GM21360 (cell line): ENCODE results near the gene PFKL.
"Not testable (repeated sequence)": the region's sequence is repeated elsewhere in the genome, so short reads cannot be mapped to it uniquely, and the experiment has no call there.

Experiments used
- ATAC-seq: cut with Tn5 transposase; IDR thresholded peaks from one replicate; pipeline ENCODE4 v1.9.1; 2021; ENCODE audit warnings: mild to moderate bottlenecking, moderate library complexity; ENCODE audit not compliant: unreplicated experiment

Gene PFKL

GRCh38 chr21:44354775-44355771, 55.2 kb downstream of the PFKL start:
- ATAC-seq, result no peak

GRCh38 chr21:44356160-44356559, 56.3 kb downstream of the PFKL start:
- no peak for ATAC-seq

DNA sequence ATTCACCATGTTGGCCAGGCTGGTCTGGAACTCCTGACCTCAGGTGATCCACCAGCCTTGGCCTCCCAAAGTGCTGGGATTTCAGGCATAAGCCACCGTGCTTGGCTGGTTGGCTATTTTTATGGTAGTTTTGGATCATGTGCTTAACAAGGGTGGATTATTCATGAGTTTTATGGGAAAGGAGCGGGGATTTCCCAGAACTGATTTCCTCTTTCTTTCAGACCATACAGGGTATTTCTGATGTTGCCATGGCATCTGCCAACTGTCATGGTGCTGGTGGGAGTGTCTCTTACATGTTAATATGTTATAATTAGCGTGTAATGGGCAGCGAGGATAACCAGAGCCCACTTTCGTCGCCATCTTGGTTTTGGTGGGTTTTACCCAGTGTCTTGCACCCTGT, 56.8 kb downstream of the PFKL start:
- ATAC-seq, result no peak

DNA sequence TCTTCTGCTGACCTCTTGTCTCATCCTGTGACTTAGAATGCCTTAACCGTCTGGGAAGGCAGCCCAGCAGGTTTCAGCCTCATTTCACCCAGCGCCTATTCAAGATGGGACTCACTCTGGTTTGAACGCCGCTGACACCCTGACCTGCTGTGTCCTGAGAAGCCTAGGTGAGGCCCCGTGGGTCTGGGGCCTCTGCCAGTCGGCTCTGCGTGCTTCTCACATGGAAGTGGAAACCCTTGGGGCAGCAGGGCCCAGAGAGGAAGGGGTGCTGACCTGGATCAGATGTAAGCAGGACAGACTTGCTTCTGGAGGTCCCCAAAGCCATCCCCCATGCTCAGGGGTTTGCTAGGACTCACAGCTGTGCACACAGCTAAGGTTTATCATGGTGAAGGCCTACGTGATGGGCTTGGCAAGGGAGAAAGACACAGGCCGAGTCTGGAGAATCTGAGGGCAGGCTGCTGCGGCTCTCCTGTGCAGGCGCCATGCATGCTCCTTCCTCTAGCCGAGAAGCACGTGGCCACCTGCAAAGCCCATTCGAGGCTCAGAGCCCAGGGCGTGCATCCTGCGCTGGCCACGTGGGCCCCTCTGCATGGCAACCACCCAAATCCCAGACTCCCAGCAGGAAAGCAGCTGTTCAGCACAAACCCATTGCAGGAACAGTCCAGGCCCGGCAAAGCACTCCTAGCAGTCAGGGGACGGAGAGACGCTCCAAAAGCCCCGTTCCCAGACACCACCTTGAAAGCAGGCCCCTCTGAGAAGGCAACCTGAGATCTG, 57.4 kb downstream of the PFKL start:
- ATAC-seq, result no peak

DNA sequence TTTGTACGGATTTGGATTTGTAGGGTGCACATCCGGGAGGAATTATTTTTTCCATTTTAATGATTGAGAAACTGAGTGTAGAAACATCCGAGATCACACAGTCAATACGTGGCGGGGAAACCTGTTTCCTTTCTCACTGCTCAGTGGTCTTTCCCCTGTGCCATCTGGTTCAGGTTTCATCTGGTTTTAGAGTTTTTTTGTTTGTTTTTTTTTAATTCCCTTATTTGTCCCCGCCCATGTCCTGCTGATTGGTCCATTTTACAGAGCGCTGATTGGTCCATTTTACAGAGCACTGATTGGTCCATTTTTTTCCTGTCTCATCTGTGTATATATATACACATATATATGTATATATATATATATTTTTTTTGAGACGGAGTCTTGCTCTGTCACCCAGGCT, 59.5 kb downstream of the PFKL start:
- no peak for ATAC-seq

GRCh38 chr21:44360159-44360558, 60.3 kb downstream of the PFKL start:
- ATAC-seq, result no peak

GRCh38 chr21:44361903-44362302, 62.0 kb downstream of the PFKL start:
- not testable (repeated sequence) for ATAC-seq

- ATAC-seq, result no peak
Measured at GRCh38 chr21:44363278-44363677, 63.4 kb downstream of the PFKL start.

DNA sequence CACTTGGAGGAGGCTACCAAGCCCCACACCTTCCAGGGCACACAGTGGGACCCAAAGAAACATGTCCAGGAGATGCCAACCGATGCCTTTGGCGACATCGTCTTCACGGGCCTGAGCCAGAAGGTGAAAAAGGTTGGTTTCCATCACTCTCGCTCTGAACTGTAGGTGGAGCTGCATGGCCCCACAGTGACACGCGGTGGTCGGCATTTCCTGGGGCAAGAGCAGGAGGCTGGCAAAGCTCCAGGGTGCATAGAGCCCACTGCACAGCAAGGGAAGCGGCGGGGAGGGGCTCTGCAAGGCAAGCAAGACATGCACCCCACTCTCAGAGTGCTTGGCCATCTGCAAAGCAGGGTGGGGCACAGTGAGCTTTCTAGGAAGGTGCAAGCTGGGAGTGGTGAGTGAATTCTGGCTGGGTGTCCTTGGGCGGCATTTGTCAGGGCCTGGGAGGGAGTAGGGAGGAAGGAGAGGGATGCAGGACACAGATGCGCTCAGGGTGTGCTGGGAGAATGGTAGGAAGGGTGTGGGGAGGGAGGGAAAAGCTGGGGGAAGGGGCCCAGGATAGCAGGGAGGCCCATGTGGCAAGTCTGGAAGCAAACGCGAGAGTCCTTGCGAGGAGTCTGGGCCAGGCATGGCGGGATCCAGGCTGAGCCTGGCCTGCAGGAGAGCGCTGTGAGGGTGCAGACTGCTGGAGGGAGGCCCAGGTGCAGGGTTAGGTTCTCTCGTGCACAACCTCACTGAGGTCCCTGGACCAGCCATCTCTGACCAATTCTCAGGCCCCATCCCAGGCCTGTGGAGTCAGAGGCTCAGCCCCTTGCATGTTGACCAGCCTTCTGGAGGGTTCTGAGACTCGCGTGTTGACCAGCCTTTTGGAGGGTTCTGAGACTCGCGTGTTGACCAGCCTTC, 64.5 kb downstream of the PFKL start:
- ATAC-seq, result no peak

DNA sequence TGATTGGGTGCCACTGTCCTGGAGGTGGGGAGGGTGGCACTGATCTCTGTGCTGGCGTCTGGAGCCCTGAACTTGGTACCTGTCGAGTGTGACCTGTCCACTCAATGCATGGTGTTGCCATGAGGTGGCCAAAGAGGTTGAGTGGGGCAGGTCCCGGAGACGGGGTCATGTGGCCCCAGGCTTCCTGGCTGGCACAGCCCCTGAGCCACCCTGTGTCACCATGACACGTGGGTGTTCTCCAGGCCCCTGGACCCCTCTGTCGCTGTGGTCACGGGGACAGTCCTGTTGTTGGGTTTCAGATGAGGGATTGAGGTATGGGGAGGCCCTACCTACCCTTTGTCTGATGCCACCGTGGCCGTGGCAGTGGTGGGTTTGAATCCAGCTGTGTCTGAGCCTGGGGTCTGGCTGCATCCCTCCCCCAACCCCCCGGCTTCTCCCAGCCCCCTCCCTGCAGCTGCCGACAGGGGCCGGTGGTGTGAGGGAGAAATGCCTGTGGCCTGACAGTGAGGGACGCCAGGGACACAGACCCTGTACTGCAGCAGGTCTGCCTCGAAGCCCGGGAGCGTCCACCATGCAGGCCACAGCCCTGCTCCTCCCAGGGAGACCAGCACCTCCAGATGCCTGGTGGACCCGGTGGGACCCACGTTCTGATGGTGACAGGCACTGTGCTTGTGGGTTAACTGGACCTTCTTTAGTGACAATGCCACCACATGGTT, 65.6 kb downstream of the PFKL start:
- ATAC-seq, result no peak

DNA sequence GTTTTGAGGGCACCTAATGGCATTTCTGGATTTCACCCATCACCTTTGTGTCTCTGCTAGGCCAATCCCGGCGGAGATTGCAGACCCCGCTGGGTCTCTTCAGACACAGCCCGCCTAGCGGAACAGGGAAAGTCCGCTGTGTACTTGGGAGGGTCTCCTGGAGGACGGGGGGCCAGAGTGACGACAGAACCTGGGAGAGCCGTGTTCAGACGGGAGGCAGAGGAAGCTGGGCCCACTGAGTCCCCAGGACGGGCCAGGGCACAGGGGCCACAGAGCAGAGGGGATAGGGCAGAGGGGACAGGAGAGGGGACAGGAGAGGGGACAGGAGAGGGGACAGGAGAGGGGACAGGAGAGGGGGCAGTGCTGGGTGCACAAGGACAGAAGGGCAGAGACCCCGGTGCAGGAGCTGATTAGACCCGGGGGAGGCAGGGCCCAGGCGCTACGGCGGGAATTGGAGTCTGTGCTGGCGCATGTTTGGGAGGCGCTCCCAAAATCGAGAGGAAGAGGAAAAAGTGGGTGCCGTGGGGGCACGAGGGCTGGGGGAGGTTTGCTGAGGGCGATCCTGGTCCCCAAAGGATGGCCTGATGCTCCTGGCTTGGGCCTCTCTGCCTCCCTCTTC, 66.2 kb downstream of the PFKL start:
- ATAC-seq, result no peak

- ATAC-seq, result no peak
Measured at GRCh38 chr21:44366586-44367211, 66.8 kb downstream of the PFKL start.

DNA sequence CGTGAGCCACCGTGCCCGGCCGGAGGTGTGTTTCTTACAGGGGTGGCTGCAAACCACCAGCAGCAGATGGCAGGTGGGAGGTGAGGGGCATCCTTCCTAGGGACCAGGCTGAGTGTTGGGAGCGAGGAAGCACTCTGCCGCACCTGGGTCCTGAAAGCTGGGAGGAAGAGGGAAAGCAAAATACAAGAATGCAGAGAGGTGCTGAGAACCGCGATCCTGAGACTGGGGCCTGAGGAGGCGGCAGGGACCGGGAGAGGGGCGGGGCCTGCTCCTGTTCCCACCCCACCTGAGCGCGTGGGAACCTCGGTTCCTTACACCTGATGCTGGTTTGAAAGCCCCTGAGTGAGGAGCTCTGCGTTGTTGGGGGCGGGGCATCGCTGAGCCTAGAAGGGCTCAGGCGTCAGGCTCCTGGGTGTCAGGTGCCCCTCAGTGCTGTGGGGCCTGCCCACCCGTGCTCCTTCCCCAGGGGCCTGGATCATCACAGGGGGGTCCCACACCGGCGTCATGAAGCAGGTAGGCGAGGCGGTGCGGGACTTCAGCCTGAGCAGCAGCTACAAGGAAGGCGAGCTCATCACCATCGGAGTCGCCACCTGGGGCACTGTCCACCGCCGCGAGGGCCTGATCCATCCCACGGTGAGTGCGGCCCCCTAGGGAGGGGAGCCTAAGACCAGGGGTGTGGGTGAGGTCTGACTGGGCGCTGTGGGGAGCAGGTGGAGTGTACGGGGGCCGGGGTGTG, 69.0 kb downstream of the PFKL start:
- no peak for ATAC-seq

GRCh38 chr21:44370027-44370735, 70.3 kb downstream of the PFKL start:
- no peak for ATAC-seq

GRCh38 chr21:44370786-44371410, 71.0 kb downstream of the PFKL start:
- ATAC-seq, result no peak

- no peak for ATAC-seq
Measured at GRCh38 chr21:44371596-44371995, 71.7 kb downstream of the PFKL start.

DNA sequence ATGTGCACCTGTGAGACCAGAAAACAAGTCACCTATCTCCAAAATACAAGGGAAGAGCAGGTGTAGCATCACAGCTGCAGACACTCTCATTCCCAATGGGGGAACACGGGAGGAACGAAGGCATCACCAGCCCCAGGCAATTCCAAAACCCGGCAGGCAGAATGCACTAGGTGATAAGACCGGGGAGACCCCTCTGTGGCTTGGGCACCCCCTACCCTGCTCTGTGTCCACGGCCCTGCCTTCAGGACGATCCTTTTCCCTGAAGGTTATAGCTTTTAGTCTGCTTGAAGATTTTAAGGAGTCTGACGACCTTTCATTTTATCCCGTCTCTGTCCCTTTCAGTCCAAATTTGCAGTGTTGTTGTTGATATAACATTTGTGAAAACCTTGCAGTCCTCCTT, 72.8 kb downstream of the PFKL start:
- no peak for ATAC-seq
